HG03095 (cell line): Measurements from ENCODE around the gene IPO11.
"Not testable (repeated sequence)": the region's sequence is repeated elsewhere in the genome, so short reads cannot be mapped to it uniquely, and the experiment has no call there.

Experiments
- ATAC-seq: cut with Tn5 transposase; IDR thresholded peaks from one replicate; pipeline ENCODE4 v1.9.1; 2021; ENCODE audit warnings: moderate library complexity; ENCODE audit not compliant: unreplicated experiment

IPO11 gene

DNA sequence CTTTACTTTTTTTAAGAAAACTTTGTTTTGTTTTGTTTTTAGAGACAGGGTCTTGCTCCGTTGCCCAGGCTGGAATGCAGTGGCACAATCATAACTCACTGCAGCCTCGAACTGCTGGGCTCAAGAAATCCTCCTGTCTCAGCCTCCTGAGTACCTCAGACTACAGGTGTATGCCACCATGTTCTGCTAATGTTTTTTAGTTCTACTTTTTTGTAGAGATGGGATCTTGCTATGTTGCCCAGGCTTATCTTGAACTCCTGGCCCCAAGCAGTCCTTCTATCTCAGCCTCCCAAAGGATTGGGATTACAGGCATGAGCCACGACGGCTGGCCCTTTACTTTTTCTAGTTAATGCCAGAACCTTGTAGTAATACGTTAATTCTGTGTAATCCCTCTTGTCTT, 36.0 kb downstream of the IPO11 start:
- ATAC-seq = no peak

DNA sequence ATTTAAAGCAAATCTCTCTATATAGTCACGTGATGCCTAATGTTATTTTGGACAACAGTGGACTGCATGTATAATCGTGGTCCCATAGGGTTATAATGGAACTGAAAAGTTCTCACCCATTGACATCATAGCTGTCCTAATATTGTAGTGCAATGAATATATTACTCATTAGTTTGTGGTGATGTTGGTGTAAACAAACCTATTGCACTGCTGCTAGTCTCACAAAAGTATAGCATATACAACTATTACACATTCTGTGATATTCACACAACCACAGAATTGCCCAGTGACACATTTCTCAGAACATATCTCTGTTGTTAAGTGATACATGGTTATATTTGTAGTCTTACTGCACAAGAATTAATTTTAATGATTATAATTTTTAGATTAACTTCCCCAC, 37.7 kb downstream of the IPO11 start:
- no peak for ATAC-seq

DNA sequence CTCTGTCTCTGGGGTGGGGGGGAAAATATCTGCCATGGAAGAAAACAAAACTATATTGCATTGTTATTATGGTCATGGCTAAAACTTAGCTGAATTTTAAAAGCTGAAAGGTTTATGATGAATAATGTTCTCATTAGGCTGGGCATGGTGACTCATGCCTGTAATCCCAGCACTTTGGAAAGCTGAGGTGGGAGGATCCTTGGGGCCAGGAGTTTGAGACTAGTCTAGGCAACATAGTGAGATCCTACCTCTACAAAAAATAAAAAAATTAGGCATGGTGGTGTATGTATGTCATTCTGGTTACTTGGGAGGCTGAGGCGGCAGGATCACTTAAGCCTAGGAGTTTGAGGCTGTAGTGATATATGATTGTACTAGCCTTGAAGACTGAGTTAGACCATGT, 44.5 kb downstream of the IPO11 start:
- ATAC-seq = no peak

DNA sequence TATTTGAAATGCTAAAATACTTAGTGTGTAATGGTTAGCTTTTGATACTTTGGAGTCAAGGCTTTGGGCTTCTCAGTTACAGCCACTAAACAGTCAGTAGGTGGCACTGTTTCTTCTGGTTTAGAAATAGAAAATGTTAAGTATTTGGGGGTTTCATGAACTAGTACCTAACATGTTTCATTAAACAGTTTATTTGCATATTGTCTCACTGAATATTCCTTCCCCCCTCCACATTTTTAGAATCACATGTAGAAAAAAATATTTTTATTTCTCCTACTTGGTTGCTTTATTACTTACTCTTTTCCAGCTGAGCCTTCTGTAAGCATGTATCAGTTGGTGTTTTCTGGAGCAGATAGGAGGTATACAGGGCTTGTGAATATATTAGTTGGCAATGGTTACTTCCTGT, 48.0 kb downstream of the IPO11 start:
- ATAC-seq = peak; percentile 75

DNA sequence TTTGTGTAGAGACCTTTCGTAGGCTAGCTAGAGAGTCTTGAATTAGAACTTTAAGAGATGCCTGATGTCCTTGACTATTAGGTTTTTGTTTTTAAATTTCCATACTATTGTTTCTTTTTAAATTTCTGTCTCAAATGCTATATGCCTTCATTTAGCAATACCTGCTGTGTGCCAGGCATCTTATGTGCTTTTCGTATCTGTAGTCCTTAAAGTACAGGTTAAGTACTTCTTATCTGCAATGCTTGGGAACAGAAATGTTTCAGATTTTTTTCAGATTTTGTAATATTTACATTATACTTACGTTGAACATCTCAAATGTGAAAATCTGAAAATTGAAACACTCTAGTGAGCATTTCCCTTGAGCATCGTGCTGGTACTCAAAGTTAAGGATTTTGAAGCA, 49.0 kb downstream of the IPO11 start:
- no peak for ATAC-seq

DNA sequence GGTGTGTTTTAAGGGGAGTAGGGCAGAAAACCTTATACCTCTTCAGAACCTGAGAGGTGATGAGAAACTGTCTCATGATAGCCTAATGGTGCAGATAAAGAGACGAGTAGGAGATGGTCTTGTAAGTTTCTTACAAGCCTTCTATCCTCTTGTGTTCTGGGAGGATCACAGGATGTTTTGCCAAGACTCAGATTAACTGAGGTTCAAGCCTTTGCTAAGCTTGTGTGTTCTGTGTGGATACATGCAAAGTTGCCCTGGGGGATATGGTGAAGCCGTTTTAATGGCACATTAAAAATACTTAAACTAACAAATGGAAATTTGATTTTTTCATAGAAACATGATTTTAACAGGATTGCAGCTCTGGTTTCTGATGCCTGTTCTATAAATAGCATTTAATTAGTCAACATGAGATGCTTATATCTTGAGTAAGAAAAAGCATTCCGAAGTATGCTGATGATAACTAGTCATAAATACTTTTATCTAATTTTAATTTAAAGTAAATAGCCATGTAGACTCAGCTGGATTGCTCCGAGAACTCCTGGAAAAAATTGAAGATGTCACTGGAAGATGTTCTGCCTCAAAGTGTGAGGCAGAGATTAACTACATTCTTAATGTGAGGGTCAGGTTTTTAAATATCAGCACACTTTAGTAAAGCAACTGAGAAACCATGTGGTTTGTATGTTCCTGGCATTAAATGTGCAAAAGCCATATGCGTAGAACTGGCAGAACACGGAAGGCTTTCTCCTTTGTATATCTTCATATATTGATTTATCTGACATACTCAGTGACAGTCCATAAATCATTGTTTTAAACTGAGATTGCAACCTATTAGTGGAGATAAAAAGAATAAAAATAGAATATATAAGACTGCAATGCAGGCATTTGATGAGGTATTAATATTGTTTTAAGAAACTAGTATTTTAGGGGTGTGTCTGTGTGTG, 53.7 kb downstream of the IPO11 start:
- ATAC-seq = no peak

DNA sequence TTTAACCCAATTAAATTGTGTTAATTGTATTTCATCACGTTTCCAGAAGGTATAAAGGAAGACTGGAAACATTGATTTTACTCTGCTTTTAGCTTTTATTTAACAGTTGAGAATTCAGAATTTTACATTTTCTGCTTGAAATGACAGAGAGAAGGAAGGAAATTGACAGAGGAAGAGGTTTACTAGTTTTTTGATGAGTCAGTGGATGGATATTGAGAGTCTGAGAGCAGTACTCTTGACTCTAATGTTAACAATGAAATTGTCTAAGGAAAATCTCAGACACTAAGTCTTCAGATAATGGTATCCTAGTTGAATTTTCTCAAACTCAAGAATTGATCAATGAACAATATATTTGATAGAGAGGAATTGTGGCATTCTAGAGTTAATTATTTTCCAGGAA, 60.6 kb downstream of the IPO11 start:
- ATAC-seq = no peak

DNA sequence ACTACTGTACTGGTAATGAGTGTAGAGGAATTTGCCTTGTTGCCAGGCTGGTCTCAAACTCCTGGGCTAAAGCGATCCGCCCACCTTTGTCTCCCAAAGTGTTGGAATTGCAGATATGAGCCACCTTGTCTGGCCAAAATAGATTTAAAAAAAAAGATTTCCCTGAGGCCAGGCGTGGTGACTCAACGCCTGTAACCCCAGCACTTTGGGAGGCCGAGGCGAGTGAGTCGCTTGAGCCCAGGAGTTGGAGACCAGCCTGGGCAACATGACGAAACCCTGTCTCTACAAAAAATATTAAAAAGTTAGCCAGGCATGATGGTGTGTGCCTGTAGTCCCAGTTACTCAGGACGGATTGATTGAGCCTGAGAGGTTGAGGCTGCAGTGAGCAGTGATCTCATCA, 62.5 kb downstream of the IPO11 start:
- no peak for ATAC-seq

DNA sequence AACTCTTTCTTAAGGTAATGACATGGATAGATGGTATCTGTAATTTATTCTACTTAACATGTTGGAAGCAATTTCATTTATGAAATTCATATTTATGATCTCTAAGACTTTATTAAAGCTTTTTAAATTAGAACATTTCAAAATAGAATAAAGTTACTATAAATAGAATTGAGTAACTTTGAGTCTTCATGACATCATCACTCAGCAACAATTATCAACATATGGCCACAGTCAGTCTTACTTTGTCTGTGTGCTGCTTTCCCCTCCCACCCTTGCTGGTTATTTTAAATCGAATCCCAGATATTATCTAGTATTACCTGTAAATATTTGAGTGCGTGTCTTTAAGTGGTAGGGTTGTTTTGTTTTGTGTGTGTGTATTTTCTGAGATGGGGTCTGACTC, 65.2 kb downstream of the IPO11 start:
- no peak for ATAC-seq

DNA sequence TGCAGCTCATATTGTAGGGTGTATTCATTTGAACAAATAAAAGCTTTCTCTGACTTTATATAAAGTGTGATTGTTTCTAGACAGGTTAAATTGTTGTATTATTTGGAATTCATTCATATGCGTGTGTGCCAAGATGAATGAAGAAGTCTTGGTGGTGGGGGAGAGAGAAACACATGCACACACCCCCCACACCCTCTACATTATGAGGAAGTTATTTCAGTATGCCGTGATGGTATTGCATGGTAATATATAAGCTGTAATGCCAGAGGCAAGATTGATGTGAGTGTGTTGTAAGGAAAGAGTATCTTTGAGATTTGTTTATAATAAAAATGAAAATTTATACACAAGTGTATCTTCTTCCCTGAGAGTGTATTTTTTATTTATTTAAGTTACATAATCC, 71.0 kb downstream of the IPO11 start:
- no peak for ATAC-seq

DNA sequence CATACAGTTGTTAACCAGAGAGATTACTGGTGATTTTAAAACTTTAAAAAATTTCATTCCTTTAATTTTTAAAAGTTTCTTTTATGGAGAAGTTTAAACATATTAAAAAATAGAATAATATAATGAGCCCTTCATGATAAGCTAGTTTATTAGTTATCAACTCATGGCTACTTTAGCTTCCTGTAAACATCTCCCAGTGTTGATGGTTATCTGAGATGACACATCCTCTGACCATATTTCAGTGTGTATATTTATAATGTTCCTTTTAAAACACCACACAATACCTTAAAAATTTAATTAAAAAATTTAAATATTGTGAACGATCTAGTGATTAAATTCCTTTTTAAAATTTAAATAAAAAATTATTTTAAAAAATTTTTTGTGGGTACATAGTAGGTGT, 74.1 kb downstream of the IPO11 start:
- no peak for ATAC-seq

DNA sequence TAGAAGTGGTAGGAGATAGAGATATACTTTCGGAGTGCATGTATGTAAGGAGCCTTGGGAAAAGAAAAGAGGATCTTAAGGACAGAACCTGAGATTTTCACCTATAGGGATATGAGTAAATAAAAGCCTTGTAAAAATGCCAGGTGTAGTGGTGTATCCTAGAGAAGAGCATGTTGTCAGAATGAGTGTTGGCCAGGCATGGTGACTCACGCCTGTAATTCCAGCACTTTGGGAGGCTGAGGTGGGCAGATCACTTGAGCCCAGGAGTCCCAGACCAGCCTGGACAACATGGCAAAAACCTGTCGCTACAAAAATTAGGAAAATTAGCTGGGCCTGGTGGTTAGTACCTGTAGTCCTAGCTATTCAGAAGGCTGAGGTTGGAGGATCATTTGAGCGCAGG, 76.0 kb downstream of the IPO11 start:
- ATAC-seq = no peak

DNA sequence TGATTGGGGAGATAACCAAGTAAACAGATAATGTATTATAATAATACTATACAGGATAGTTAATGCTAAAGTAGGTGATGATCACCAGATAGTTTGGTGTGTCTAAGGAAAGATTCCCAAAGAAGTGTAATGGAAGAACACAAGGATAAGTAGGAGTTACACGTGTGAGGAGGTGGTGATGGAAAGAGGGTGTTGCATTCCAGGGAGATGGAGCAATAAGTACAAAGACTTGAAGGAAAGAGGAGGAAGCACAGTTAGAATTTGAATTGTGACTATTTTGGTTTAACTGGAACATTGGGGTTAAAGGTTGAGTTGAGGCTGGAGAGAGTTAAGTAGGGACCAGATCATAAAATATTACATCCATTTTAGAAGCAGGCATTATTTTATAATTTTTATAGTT, 76.9 kb downstream of the IPO11 start:
- no peak for ATAC-seq

DNA sequence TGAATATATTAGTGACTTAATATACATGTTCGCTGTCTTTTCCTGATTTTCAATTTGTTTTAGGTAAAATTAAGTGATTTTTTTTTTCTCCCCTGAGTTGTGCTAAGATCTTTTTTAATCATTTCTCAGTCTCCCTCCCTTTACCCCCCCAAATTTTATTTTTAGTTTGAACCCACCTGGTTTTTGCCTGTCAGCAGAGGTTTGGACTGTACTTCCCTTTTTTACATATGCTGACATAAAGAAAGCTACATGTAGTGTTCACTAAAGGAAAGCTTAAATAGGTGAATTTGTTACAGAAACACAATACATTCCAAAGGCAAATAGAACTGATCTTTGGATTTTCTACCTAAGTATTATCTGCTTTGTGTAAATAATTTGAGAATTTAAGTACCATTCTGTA, 82.2 kb downstream of the IPO11 start:
- ATAC-seq = no peak

DNA sequence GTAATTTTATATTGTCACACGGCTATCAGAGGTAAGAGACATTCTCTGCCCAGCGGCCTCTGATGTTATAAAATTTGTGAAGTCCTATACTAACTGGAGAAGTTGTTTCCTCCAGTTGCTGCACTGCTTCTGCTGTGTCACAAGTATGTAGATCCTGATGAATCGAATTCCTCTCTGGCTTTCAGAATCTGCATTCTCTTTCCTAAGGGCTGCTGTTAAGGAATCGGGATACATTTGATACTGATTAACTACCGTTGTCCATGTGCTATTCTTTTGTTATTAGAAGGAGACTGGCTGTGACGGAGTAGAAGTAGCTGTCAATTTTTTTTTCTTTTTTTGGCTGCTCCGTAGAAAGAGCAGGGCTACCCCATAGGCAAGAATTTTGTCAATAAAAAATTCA, 84.3 kb downstream of the IPO11 start:
- ATAC-seq = no peak

DNA sequence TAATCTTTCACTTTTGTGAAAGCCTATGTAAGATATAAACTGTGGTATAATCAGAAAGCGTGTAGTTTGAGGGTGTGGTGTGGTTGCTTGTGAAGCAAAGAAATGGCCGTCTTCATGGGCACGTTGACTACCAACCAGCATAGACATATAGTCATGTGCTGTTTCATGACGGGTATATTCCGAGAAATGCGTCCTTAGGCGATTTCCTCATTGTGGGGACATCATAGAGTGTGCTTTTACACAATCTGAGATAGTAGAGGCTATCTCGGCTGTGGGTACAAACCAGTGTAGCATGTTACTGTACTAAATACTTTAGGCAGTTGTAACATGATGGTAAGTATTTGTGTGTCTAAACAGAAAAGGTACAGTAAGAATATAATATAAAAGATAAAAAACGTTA, 86.4 kb downstream of the IPO11 start:
- ATAC-seq = no peak

DNA sequence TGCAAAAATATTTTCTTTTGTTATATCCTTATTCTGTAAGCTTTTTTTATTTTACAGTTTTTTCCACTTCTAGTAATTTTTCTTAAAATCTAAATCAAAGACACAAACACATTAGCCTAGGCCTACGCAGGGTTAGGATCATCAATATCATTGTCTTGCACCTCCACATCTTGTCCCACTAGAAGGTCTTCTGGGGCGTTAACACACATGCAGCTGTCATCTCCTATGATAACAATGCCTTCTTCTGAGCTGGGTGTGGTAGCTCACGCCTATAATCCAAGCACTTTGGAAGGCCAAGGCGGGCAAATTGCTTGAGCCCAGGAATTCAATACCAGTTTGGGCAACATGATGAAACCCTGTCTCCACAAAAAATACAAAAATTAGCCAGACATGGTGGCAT, 87.2 kb downstream of the IPO11 start:
- no peak for ATAC-seq

DNA sequence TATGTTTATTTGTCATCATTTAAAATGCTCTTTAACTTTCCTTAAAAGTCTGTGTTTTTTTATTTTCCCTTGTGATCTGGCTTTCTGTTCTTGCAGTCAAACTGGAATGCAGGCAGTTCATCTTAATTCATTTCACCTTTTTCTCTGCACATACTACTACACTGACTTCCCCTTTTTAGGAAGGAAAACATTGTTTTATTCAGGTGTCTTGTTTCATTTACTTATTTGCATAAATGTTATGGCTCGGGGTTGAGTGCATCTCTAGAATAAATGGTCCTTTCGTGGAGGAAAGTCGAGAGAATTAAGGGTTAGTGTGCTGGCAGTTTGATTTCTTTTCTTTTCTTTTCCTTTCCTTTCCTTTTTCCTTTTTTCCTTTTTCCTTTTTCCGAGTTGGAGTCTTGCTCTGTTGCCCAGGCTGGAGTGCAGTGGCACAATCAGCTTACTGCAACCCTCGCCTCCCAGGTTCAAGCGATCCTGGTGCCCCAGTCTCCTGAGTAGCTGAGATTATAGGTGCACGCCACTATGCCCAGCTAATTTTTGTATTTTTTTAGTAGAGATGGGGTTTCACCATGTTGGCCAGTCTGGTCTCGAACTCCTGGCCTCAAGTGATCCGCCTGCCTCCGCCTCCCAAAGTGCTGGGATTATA, 90.0 kb downstream of the IPO11 start:
- no peak for ATAC-seq

DNA sequence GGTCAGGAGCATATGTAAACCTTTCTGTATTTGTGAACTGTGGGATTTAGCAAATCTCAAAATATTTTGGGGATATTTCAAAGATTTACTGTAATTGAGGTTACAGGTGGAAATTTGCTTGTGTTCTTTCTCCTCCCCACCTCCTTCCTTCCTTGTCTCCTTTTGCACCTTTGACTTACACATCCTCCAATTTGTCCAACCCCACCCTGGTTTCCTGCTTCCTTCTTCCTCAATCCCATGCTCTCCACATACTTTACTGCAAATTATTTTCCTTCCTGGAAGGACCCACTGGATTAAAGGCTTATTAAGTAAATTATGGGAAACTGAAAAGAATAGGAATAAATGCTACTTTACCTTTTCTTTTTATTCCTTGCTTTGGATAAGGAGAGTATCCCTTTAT, 91.6 kb downstream of the IPO11 start:
- no peak for ATAC-seq

DNA sequence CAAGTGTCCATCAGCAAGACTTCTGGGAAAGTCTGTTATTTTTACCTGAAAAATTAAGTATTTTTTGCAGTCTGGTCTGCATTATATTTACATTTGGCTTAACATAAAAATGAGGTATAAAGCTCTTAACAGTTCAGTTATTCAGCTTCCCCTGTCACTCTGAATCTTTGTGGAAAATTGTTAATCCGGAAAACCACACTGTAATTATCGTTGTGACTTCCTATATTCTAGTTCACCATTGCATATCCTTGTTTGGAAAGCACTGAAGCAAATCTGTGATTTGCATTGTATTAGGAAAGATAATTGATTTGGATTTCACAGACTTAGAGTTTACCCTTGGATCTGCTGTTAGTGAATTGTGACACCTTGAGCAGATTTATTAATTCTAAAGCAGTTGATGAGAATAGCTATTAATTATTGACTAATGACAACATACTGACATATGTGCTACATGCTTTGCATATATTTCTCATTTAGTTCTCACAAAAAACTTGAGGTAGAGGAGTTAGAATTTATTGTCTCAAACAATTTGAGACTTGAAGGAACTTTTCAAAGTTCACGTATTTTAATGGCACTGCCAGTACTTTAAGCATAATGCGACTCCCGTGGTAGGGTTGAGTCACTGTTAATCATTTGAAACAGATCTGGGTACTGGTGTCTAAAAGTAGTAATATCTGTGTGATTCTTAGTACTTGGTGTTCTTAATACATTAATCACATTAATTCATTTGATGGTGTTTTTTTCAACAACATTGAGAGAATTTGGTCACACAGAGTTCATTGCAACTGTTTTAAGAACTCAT, 94.3 kb downstream of the IPO11 start:
- ATAC-seq = no peak

DNA sequence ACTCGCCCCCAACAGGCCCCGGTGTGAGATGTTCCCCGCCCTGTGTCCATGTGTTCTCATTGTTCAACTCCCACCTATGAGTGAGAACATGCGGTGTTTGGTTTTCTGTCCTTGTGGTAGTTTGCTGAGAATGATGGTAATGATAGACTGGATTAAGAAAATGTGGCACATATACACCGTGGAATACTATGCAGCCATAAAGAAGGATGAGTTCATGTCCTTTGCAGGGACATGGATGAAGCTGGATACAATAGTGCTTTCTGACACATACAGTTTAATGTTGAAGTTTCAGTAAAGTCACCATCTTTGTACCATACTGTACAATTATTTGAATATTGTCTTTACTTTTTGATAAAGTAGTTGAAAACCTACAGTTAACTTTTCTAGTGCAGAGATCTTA, 96.2 kb downstream of the IPO11 start:
- ATAC-seq = not testable (repeated sequence)

DNA sequence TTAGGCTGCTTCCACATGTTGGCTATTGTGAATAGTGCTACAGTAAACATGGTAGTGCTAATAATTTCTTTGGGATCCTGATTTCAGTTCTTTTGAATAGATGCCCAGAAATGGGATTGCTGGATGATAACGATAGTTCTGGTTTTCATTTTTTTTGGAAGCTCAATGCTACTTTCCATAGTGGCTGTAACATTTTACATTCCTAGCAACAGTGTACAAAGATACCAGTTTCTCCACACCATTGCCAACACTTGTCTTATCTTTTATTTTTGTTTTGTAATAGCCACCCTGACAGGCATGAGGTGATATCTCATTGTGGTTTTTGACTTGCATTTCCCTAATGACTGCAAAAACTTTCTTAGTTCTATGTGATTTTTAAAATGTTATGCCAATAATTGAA, 97.2 kb downstream of the IPO11 start:
- ATAC-seq = no peak
